Transverse colon (tissue), 4 donors: ENCODE data around the gene XRN1. TPM values are rescaled to one million over a fixed set of nuclear protein-coding genes. Genes with fewer than 3 reads are reported as not detected.

Source experiments
- DNase-seq: peaks from one replicate; pipeline ENCODE4 v3.0.0-alpha.2; 2019
- H3K27ac ChIP-seq, 4 donors: fragments of 200-600 bp; sonication (generic); 2 replicates each; pipeline ENCODE4 v1.5.1; 2016 to 2018; ENCODE audit warnings: inconsistent platforms in 4 of 4
- H3K27me3 ChIP-seq: fragments of 200-600 bp; sonication (generic); 2 replicates; pipeline ENCODE4 v1.5.1; 2017; ENCODE audit warnings: inconsistent platforms
- H3K36me3 ChIP-seq, 4 donors: fragments of 200-600 bp; sonication (generic); 2 replicates each; pipeline ENCODE4 v1.5.1; 2017 to 2019; ENCODE audit warnings: inconsistent platforms in 4 of 4
- H3K4me1 ChIP-seq, 4 donors: fragments of 200-600 bp; sonication (generic); 2 replicates each; pipeline ENCODE4 v1.5.1; 2017 to 2020; ENCODE audit warnings: inconsistent platforms in 4 of 4
- H3K4me3 ChIP-seq, 4 donors: fragments of 200-600 bp; sonication (generic); 1 replicate in 1 of 4; 2 replicates in 3 of 4; pipeline versions ENCODE4 v1.5.1 to v1.6.1; 2017 to 2019; ENCODE audit warnings: inconsistent platforms in 4 of 4
- H3K9me3 ChIP-seq, 2 donors: fragments of 200-600 bp; sonication (generic); 2 replicates each; pipeline ENCODE4 v1.5.1; 2017 to 2019; ENCODE audit warnings: inconsistent platforms in 2 of 2
- EP300 ChIP-seq: sonication (generic); formaldehyde crosslinking; IDR thresholded peaks from one replicate; pipeline ENCODE4 v1.6.1; 2017; ENCODE audit warnings: antibody characterized with exemption, low read depth
- POLR2A ChIP-seq: fragments of 450-650 bp; IDR thresholded peaks from one replicate; pipeline ENCODE4 v1.6.1; 2016; ENCODE audit warnings: antibody characterized with exemption, mild to moderate bottlenecking, moderate library complexity
- POLR2AphosphoS5 ChIP-seq, 3 donors: sonication (generic); formaldehyde crosslinking; IDR thresholded peaks; one replicate each; pipeline ENCODE4 v1.6.1; 2016; ENCODE audit warnings: antibody characterized with exemption in 3 of 3
- WGBS, 2 donors: methylation state at CpG; one replicate each; pipeline ENCODE4 v1.1.5; 2018; ENCODE audit warnings: low coverage in 1 of 2; 5-methylcytosine and 5-hydroxymethylcytosine counted together
- in situ Hi-C, 4 donors: fragments of 200-750 bp; cut with MboI; loops; one replicate each; pipeline versions ENCODE4 v1.15.0 to v1.15.1; 2017; ENCODE audit warnings: low sequenced_read_pairs in 3 of 4, low pct_ligation_motif_present in 1 of 4, low pct_unique_long_range_greater_than_20kb in 1 of 4
- intact Hi-C: fragments of 100-400 bp; cut with DNase I; formaldehyde crosslinking; loops from one replicate; pipeline ENCODE4 v1.15.1; 2023; ENCODE audit warnings: low total_unique reads
- total RNA-seq, 4 donors: library from RNA; depleted of rRNA; stranded (reverse); fragments of >200 nt; gene quantifications; one replicate each; pipeline ENCODE4 v1.1.0, GENCODE V29; 2016
- TF ChIP-seq, protein P1 (sequence below), 5 experiments: fragments of 200-600 bp in 3 of 5; fragments of 450-650 bp in 2 of 5; sonication (generic) in 3 of 5; IDR thresholded peaks; 1 replicate in 2 of 5; 2 replicates in 3 of 5; pipeline ENCODE4 v1.5.1; 2016 to 2017; ENCODE audit warnings: antibody characterized with exemption in 5 of 5, inconsistent platforms in 3 of 5, mild to moderate bottlenecking in 2 of 5, moderate library complexity in 1 of 5

Gene XRN1
- total RNA-seq, 4 donors from 2014 or later = 13.5 to 93.0 (median 52.1) TPM

DNA sequence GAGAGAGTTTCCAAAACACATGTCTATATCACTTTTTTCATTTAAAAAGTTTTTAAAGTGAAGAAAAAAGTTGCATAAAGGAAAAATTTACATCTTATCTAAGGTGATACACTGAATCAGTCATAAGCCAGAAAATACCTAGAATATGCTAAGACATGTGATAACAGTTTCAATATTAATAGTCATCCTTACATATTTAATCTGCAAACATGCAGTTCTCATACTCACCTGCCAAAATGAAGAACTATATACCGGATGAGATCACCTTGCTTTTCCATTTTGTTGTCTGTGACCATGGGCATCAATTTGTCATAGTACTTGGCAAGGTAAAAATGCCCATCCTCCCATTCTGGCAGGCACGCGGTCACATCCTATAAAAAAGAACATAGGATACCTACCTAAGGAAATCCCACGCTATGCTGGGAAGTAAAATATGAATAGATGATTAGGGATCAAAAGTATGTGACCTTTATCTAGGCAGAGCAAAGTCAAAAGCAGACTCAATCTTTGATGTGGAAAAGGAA lies 37.1 kb upstream of the XRN1 start:
- in situ Hi-C loops = no loop called here
- TF ChIP-seq EP300 (no peak), POLR2A (no peak), POLR2AphosphoS5 (IDR thresholded peaks at IDR 0.05) (no peak)
- TF ChIP-seq, protein P1, sequence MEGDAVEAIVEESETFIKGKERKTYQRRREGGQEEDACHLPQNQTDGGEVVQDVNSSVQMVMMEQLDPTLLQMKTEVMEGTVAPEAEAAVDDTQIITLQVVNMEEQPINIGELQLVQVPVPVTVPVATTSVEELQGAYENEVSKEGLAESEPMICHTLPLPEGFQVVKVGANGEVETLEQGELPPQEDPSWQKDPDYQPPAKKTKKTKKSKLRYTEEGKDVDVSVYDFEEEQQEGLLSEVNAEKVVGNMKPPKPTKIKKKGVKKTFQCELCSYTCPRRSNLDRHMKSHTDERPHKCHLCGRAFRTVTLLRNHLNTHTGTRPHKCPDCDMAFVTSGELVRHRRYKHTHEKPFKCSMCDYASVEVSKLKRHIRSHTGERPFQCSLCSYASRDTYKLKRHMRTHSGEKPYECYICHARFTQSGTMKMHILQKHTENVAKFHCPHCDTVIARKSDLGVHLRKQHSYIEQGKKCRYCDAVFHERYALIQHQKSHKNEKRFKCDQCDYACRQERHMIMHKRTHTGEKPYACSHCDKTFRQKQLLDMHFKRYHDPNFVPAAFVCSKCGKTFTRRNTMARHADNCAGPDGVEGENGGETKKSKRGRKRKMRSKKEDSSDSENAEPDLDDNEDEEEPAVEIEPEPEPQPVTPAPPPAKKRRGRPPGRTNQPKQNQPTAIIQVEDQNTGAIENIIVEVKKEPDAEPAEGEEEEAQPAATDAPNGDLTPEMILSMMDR (IDR thresholded peaks at IDR 0.05) = no peak
- intact Hi-C loops = no loop called here
- 96 to 98% methylated on average over 4 of the region's 4 CpGs for WGBS, 2 donors
- Histone ChIP-seq H3K4me1 (no peaks in the 10 kb centered on the region), H3K36me3 (peaks cover 0 to 60% (median 13%) of the 10 kb centered on the region in 4 donors), H3K27me3 (no peaks in the 10 kb centered on the region), H3K27ac (no peak overlapping the region), H3K9me3 (peaks cover 4 to 11% of the 10 kb centered on the region in 2 donors), H3K4me3 (no peak overlapping the region)
- DNase-seq = no peak

DNA sequence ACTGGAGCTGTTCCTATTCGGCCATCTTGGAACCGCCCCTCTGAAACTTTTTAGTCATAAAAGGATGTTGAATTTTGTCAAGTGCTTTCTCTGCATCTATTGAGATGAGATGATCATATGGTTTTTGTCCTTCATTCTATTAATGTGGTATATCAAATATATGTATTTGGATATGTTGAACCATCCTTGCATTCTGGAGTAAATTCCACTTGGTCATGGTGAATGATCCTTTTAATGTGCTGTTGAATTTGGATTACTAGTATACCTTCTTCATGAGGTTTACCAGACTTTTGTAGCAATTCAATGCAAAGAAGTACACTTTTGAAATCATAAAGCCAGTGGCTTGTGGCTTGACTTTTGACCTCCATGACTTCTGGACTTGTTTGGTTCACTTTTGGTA lies 33.4 kb upstream of the XRN1 start:
- WGBS, 2 donors = 100% methylated on average over 2 of the region's 2 CpGs; no CpG with 5 or more reads in 1 of the 2 donors
- Histone ChIP-seq H3K27ac (no peak overlapping the region), H3K4me1 (no peaks in the 10 kb centered on the region), H3K4me3 (no peak overlapping the region), H3K36me3 (peaks cover 0 to 51% (median 13%) of the 10 kb centered on the region in 4 donors), H3K9me3 (peaks cover 4 to 11% of the 10 kb centered on the region in 2 donors), H3K27me3 (no peaks in the 10 kb centered on the region)
- DNase-seq = no peak
- in situ Hi-C loops (no loop called here), intact Hi-C loops (no loop called here)
- TF ChIP-seq POLR2AphosphoS5 (IDR thresholded peaks at IDR 0.05) (no peak), EP300 (no peak), POLR2A (no peak)
- TF ChIP-seq, protein P1 (IDR thresholded peaks at IDR 0.05) = no peak

DNA sequence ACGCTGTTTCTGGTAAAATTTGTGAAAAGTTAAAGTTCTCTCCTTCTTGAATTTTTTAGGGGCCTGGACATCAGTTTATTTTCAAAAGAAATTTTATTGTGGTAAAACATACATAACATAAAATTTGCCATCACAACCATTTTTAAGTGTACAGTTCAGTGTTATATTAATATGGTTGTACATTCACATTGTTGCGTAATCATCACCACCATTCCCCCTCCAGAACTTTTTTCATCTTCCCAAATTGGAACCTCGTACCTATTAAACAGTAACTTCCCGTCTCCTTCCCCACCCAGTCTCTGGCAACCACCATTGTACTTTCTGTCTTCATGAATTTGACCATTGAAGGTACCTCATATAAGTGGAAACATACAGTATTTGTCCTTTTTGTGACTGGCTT lies 23.0 kb upstream of the XRN1 start:
- H3K27ac ChIP-seq = no peak overlapping the region
- H3K36me3 ChIP-seq = peaks cover 0 to under 1% (median 0%) of the 10 kb centered on the region in 4 donors
- peaks cover 0 to 7% of the 10 kb centered on the region in 2 donors for H3K9me3 ChIP-seq
- no peaks in the 10 kb centered on the region for H3K27me3 ChIP-seq
- intact Hi-C loops (no loop called here), in situ Hi-C loops (no loop called here)
- TF ChIP-seq, protein P1 (IDR thresholded peaks at IDR 0.05) = no peak
- TF ChIP-seq EP300 = no peak
- TF ChIP-seq POLR2A = no peak
- TF ChIP-seq POLR2AphosphoS5 (IDR thresholded peaks at IDR 0.05) = no peak
- H3K4me3 ChIP-seq = no peak overlapping the region
- H3K4me1 ChIP-seq = no peaks in the 10 kb centered on the region
- 94 to 95% methylated on average over 4 of the region's 4 CpGs for WGBS, 2 donors
- DNase-seq = no peak

DNA sequence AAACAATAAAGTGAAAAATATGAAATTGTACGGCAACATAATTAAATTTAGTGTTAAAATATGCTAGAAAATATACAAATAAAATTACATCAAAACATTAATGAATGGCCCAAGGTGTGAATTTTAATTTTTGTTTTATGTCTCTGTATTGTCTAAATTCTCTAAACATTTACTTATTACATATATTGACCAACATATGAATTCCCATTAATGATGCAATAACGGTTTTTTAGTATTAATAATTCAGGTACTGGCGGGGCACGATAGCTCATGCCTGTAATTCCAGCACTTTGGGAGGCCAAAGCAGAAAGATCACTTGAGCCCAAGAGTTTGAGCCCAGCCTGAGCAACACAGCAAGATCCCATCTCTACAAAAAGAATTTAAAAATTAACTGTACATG lies 20.6 kb upstream of the XRN1 start:
- in situ Hi-C loops = no loop called here
- Histone ChIP-seq H3K4me1 (no peaks in the 10 kb centered on the region), H3K36me3 (peaks cover 0 to 16% (median 3%) of the 10 kb centered on the region in 4 donors), H3K27me3 (no peaks in the 10 kb centered on the region), H3K9me3 (peaks cover 0 to 5% of the 10 kb centered on the region in 2 donors), H3K27ac (no peak overlapping the region), H3K4me3 (no peak overlapping the region)
- 87 to 98% methylated on average over 3 to 4 of the region's 4 CpGs for WGBS, 2 donors
- TF ChIP-seq POLR2AphosphoS5 (IDR thresholded peaks at IDR 0.05) (no peak), EP300 (no peak), POLR2A (no peak)
- TF ChIP-seq, protein P1 (IDR thresholded peaks at IDR 0.05) = no peak
- no peak for DNase-seq
- intact Hi-C loops = no loop called here
